H1 (cell line): ENCODE results near the gene CLIC3. TPM values are rescaled to one million over a fixed set of nuclear protein-coding genes. Genes with fewer than 3 reads are reported as not detected.

Experiments
- CTCF ChIA-PET: fragments of 300-600 bp; sonication (Branson Sonifier 250); formaldehyde crosslinking; loops from one replicate; lab custom pipeline; 2021; ENCODE audit not compliant: partially characterized antibody; lab: Charles Lee
- POLR2A ChIA-PET: fragments of 300-600 bp; sonication (Branson Sonifier 250); formaldehyde crosslinking; loops from one replicate; lab custom pipeline; 2021; ENCODE audit warnings: inconsistent platforms; ENCODE audit not compliant: partially characterized antibody; lab: Charles Lee
- DNase-seq, 2 experiments: peaks; one replicate each; pipeline versions ENCODE4 v3.0.0 to v3.0.0-alpha.2; 2010 to 2022; ENCODE audit warnings: low spot score in 2 of 2, low read depth in 1 of 2, mixed read lengths in 1 of 2
- FAIRE-seq: peaks from 2 replicates; lab custom pipeline; 2011; peaks lifted over from hg19 to GRCh38; lab: Jason Lieb, UNC
- H2AFZ ChIP-seq: 2 replicates; pipeline ENCODE4 v1.8.1; 2012; ENCODE audit warnings: low read length, inconsistent platforms
- H2AK5ac ChIP-seq: 2 replicates; pipeline ENCODE4 v1.6.1; 2013; ENCODE audit warnings: low read depth, low read length
- H2BK120ac ChIP-seq: replicated peaks from 2 replicates; pipeline ENCODE3; 2013; ENCODE audit warnings: low read depth, low read length, inconsistent platforms
- H2BK12ac ChIP-seq: 2 replicates; pipeline ENCODE4 v1.6.1; 2013; ENCODE audit warnings: low read depth, low read length
- H2BK15ac ChIP-seq: 2 replicates; pipeline ENCODE4 v1.6.1; 2013; ENCODE audit warnings: low read length
- H2BK20ac ChIP-seq: 2 replicates; pipeline ENCODE4 v1.6.1; 2013; ENCODE audit warnings: low read length
- H2BK5ac ChIP-seq: 2 replicates; pipeline ENCODE4 v1.6.1; 2013; ENCODE audit warnings: low read depth, low read length
- H3K14ac ChIP-seq: 2 replicates; pipeline ENCODE4 v1.6.1; 2013; ENCODE audit warnings: inconsistent platforms; ENCODE audit not compliant: insufficient read length
- H3K18ac ChIP-seq: 2 replicates; pipeline ENCODE4 v1.6.1; 2013; ENCODE audit warnings: low read length; ENCODE audit errors: extremely low read depth
- H3K23ac ChIP-seq: 2 replicates; pipeline ENCODE4 v1.6.1; 2013; ENCODE audit warnings: inconsistent platforms; ENCODE audit not compliant: insufficient read length
- H3K23me2 ChIP-seq: 2 replicates; pipeline ENCODE4 v1.6.1; 2013; ENCODE audit warnings: low read depth, low read length
- H3K27ac ChIP-seq: 2 replicates; pipeline ENCODE4 v1.6.1; 2011; ENCODE audit warnings: low read depth, low read length, inconsistent platforms
- H3K27me3 ChIP-seq, 4 experiments: replicated peaks in 1 of 4; 1 replicate in 1 of 4; 2 replicates in 3 of 4; pipeline versions ENCODE4 v1.6.1 to v1.8.1; 2011 to 2013; ENCODE audit warnings: low read length in 3 of 4, mild to moderate bottlenecking in 3 of 4, inconsistent platforms in 2 of 4, mixed read lengths in 2 of 4, moderate library complexity in 1 of 4; ENCODE audit not compliant: control insufficient read depth in 3 of 4, insufficient read depth in 3 of 4; ENCODE audit errors: extremely low read depth in 1 of 4
- H3K36me3 ChIP-seq, 4 experiments: 2 replicates each; pipeline versions ENCODE4 v1.6.1 to v1.8.1; 2011 to 2013; ENCODE audit warnings: mild to moderate bottlenecking in 4 of 4, low read length in 3 of 4, moderate library complexity in 2 of 4, control low read depth in 1 of 4, inconsistent platforms in 1 of 4; ENCODE audit not compliant: insufficient read depth in 4 of 4, control insufficient read depth in 2 of 4
- H3K4ac ChIP-seq: replicated peaks from 2 replicates; pipeline ENCODE3; 2013; ENCODE audit warnings: low read length, low read depth, mixed read lengths, inconsistent platforms; ENCODE audit not compliant: insufficient read length
- H3K4me1 ChIP-seq, 4 experiments: replicated peaks in 1 of 4; 1 replicate in 1 of 4; 2 replicates in 3 of 4; pipeline versions ENCODE4 v1.6.1 to v1.8.1; 2011 to 2013; ENCODE audit warnings: low read length in 3 of 4, inconsistent platforms in 2 of 4, mixed read lengths in 1 of 4; ENCODE audit not compliant: insufficient read depth in 4 of 4, control insufficient read depth in 3 of 4
- H3K4me2 ChIP-seq, 2 experiments: 2 replicates each; pipeline versions ENCODE4 v1.6.1 to v1.8.1; 2011 to 2013; ENCODE audit warnings: low read depth in 2 of 2, low read length in 2 of 2, control low read depth in 1 of 2, inconsistent platforms in 1 of 2, mild to moderate bottlenecking in 1 of 2; ENCODE audit not compliant: insufficient read depth in 1 of 2
- H3K4me3 ChIP-seq, 4 experiments: fragments of 200-600, 300-600 bp in 1 of 4; sonication (generic), shearing (Covaris generic), sonication (Bioruptor Twin) in 1 of 4; 2 replicates each; pipeline versions ENCODE4 v1.5.1 to v1.8.1; 2011 to 2016; ENCODE audit warnings: low read length in 4 of 4, low read depth in 3 of 4, control low read depth in 2 of 4, inconsistent platforms in 2 of 4, mild to moderate bottlenecking in 2 of 4, mixed read lengths in 1 of 4, moderate library complexity in 1 of 4; ENCODE audit not compliant: insufficient read depth in 2 of 4; ENCODE audit errors: extremely low read depth in 1 of 4
- H3K56ac ChIP-seq: replicated peaks from 2 replicates; pipeline ENCODE3; 2013; ENCODE audit warnings: low read depth, mild to moderate bottlenecking, mixed read lengths, low read length, inconsistent platforms; ENCODE audit not compliant: insufficient read length
- H3K79me1 ChIP-seq: 2 replicates; pipeline ENCODE4 v1.6.1; 2013; ENCODE audit warnings: low read depth, low read length, control low read depth
- H3K79me2 ChIP-seq, 2 experiments: 2 replicates each; pipeline versions ENCODE4 v1.6.1 to v1.8.1; 2012 to 2013; ENCODE audit warnings: low read length in 2 of 2, mild to moderate bottlenecking in 2 of 2, inconsistent platforms in 1 of 2; ENCODE audit not compliant: insufficient read depth in 2 of 2, control insufficient read depth in 1 of 2
- H3K9ac ChIP-seq, 4 experiments: replicated peaks in 1 of 4; 1 replicate in 1 of 4; 2 replicates in 3 of 4; pipeline versions ENCODE4 v1.6.1 to v1.8.1; 2011 to 2013; ENCODE audit warnings: low read depth in 3 of 4, low read length in 3 of 4, control low read depth in 2 of 4, mild to moderate bottlenecking in 2 of 4, moderate library complexity in 2 of 4, inconsistent platforms in 1 of 4; ENCODE audit errors: extremely low read depth in 1 of 4
- H3K9me3 ChIP-seq, 2 experiments: 2 replicates each; pipeline versions ENCODE4 v1.6.1 to v1.8.1; 2012 to 2013; ENCODE audit warnings: mild to moderate bottlenecking in 2 of 2, moderate library complexity in 2 of 2, control low read depth in 1 of 2, inconsistent platforms in 1 of 2, low read depth in 1 of 2, low read length in 1 of 2, mixed read lengths in 1 of 2; ENCODE audit not compliant: insufficient read depth in 2 of 2
- H4K20me1 ChIP-seq, 2 experiments: replicated peaks in 1 of 2; 2 replicates each; pipeline versions ENCODE3 to v1.8.1; 2011 to 2013; ENCODE audit warnings: inconsistent platforms in 2 of 2, low read length in 2 of 2, mild to moderate bottlenecking in 1 of 2; ENCODE audit not compliant: insufficient read depth in 2 of 2, control insufficient read depth in 1 of 2
- H4K5ac ChIP-seq: 2 replicates; pipeline ENCODE4 v1.6.1; 2013; ENCODE audit warnings: low read length, low read depth, mixed read lengths, inconsistent platforms; ENCODE audit not compliant: insufficient read length
- H4K8ac ChIP-seq: 2 replicates; pipeline ENCODE4 v1.8.0; 2013; ENCODE audit warnings: mild to moderate bottlenecking, moderate library complexity, low read length, inconsistent platforms; ENCODE audit not compliant: insufficient read depth; ENCODE audit errors: extremely low read depth
- H4K91ac ChIP-seq: replicated peaks from 2 replicates; pipeline ENCODE3; 2013; ENCODE audit warnings: low read length, mixed read lengths, inconsistent platforms; ENCODE audit not compliant: insufficient read length
- SP1 ChIP-seq: IDR thresholded peaks from 2 replicates; pipeline ENCODE4 v1.6.1; 2011; ENCODE audit warnings: low read depth, low read length
- WGBS, 2 experiments: shearing (Covaris generic) in 1 of 2; methylation state at CpG; one replicate each; pipeline versions ENCODE4 v1.1.6 to v1.1.7; 2013 to 2015; ENCODE audit warnings: low lambda C conversion rate in 2 of 2, mixed read lengths in 2 of 2, inconsistent platforms in 1 of 2, low coverage in 1 of 2, missing lambda C conversion rate in 1 of 2; ENCODE audit not compliant: insufficient replicate concordance in 2 of 2, insufficient coverage in 1 of 2, insufficient read length in 1 of 2; ENCODE audit errors: extremely low coverage in 1 of 2, missing lambda C conversion rate in 1 of 2; 5-methylcytosine and 5-hydroxymethylcytosine counted together
- polyA plus RNA-seq, 7 experiments: library from polyadenylated mRNA; depleted of rRNA in 3 of 7; stranded (reverse) in 5 of 7; unstranded in 2 of 7; fragments of >200 nt in 5 of 7; fragments of 200-250 nt in 2 of 7; gene quantifications; 1 replicate in 5 of 7; 2 replicates in 1 of 7; 4 replicates in 1 of 7; pipeline versions ENCODE4 v1.2.1 to v1.2.3, GENCODE V29; 2011 to 2013; ENCODE audit warnings: missing spikeins in 2 of 7, mixed read lengths in 2 of 7
- total RNA-seq: library from RNA; stranded (reverse); fragmentation: NEBNext Ultra II Directional; extraction: Animal tissue kit (Norgen Biotek cat#: 25700); gene quantifications from 2 replicates; pipeline ENCODE4 v1.2.1, GENCODE V29; 2021

Gene CLIC3
- total and polyA plus RNA-seq, 2 of the 8 experiments (the other 6 are each of a cell fraction or from before 2014, with no cell fraction given) = 0.12 TPM; not detected in 1

- H2AFZ ChIP-seq = no peak overlapping the region
- H3K79me2 ChIP-seq = no peaks in the 10 kb centered on the region
- H3K23me2 ChIP-seq = peaks cover 3% of the 10 kb centered on the region; the same call in 1 of the 2 replicates
- no peak overlapping the region for H3K14ac ChIP-seq
- H2BK5ac ChIP-seq = 0 out of 2 replicates have a peak overlapping the region, but pooled peaks have one; percentile 5
- no peak overlapping the region for H3K23ac ChIP-seq
- ChIA-PET CTCF (interaction anchor here (0.8 to 4.7 kb wide), 4 partner anchors 12 to 76 kb away, joined by 4 to 21 read pairs (median 6); partner anchors contain the start of gene PTGDS), POLR2A (interaction anchor here (0.5 kb wide), 1 partner anchor 58 kb away, joined by 3 read pairs; no protein-coding TSS in a partner anchor)
- FAIRE-seq = no peak
- TF ChIP-seq SP1 = no peak
- 90% methylated on average over 15 of the region's 15 CpGs; no CpG with 5 or more reads in 1 of the 2 experiments for WGBS, 2 experiments
- no peak overlapping the region for H3K27ac ChIP-seq
- H3K9ac ChIP-seq = no peak overlapping the region
- H3K36me3 ChIP-seq = no peaks in the 10 kb centered on the region
- H2BK20ac ChIP-seq = no peak overlapping the region
- no peak overlapping the region for H4K91ac ChIP-seq
- no peak overlapping the region for H2BK15ac ChIP-seq
- H3K4me3 ChIP-seq = no peak overlapping the region
- no peak overlapping the region for H3K56ac ChIP-seq
- no peaks in the 10 kb centered on the region for H3K9me3 ChIP-seq
- H3K4me2 ChIP-seq = no peak overlapping the region
- H3K79me1 ChIP-seq = no peaks in the 10 kb centered on the region
- H3K27me3 ChIP-seq = peaks cover 1 to 18% (median 12%) of the 10 kb centered on the region in 4 experiments; a peak in 6 of 7 replicates
- no peak for DNase-seq
- H2AK5ac ChIP-seq = no peak overlapping the region
- no peak overlapping the region for H2BK120ac ChIP-seq
- H3K4ac ChIP-seq = no peak overlapping the region
- no peak overlapping the region for H3K18ac ChIP-seq
- H4K5ac ChIP-seq = no peak overlapping the region
- no peak overlapping the region for H4K8ac ChIP-seq
- peaks cover 0 to 8% of the 10 kb centered on the region in 2 experiments for H4K20me1 ChIP-seq
- peaks cover 0 to 9% (median 6%) of the 10 kb centered on the region in 4 experiments; a peak in 5 of 7 replicates for H3K4me1 ChIP-seq
- H2BK12ac ChIP-seq = no peak overlapping the region
Measured at GRCh38 chr9:137023583-137023991, 27.2 kb upstream of the CLIC3 start.
